ENCODE data around the gene VPS37C. TPM values are rescaled to one million over a fixed set of nuclear protein-coding genes. Genes with fewer than 3 reads are reported as not detected.

Gene VPS37C
- total RNA-seq, 1 experiment from 2014 or later: 22.9 TPM

GRCh38 chr11:61131998-61132555 is 29.1 kb downstream of the VPS37C start:
- no peak for DNase-seq
- H3K9me3 ChIP-seq: no peaks in the 10 kb centered on the region
- no peak overlapping the region for H3K4me3 ChIP-seq
- no peaks in the 10 kb centered on the region for H3K27me3 ChIP-seq
- H3K36me3 ChIP-seq: no peaks in the 10 kb centered on the region; the same call in 1 of the 2 replicates

GRCh38 chr11:61131586-61131985 is 29.6 kb downstream of the VPS37C start:
- Histone ChIP-seq H3K36me3 (no peaks in the 10 kb centered on the region; the same call in 1 of the 2 replicates), H3K27me3 (no peaks in the 10 kb centered on the region), H3K4me3 (no peak overlapping the region), H3K9me3 (no peaks in the 10 kb centered on the region)
- no peak for DNase-seq

- H3K9me3 ChIP-seq: no peaks in the 10 kb centered on the region
- no peak for DNase-seq
- H3K4me3 ChIP-seq: no peak overlapping the region
- no peaks in the 10 kb centered on the region; the same call in 1 of the 2 replicates for H3K36me3 ChIP-seq
- H3K27me3 ChIP-seq: no peaks in the 10 kb centered on the region
These were observed 30.0 kb downstream of the VPS37C start for GRCh38 chr11:61131186-61131585.

GRCh38 chr11:61129639-61130523 is 31.3 kb downstream of the VPS37C start:
- Histone ChIP-seq H3K4me3 (no peak overlapping the region), H3K9me3 (no peaks in the 10 kb centered on the region), H3K36me3 (no peaks in the 10 kb centered on the region; the same call in 1 of the 2 replicates), H3K27me3 (no peaks in the 10 kb centered on the region)
- DNase-seq: peak; percentile 84

- Histone ChIP-seq H3K9me3 (no peaks in the 10 kb centered on the region), H3K4me3 (no peak overlapping the region), H3K27me3 (no peaks in the 10 kb centered on the region), H3K36me3 (no peaks in the 10 kb centered on the region; the same call in 1 of the 2 replicates)
- DNase-seq: no peak
These were observed 32.1 kb downstream of the VPS37C start for GRCh38 chr11:61128947-61129638.

GRCh38 chr11:61127991-61128390 is 33.2 kb downstream of the VPS37C start:
- DNase-seq: no peak
- H3K4me3 ChIP-seq: no peak overlapping the region
- no peaks in the 10 kb centered on the region for H3K9me3 ChIP-seq
- no peaks in the 10 kb centered on the region; the same call in 1 of the 2 replicates for H3K36me3 ChIP-seq
- no peaks in the 10 kb centered on the region for H3K27me3 ChIP-seq

GRCh38 chr11:61126256-61126655 is 35.0 kb downstream of the VPS37C start:
- Histone ChIP-seq H3K27me3 (no peaks in the 10 kb centered on the region), H3K9me3 (no peaks in the 10 kb centered on the region), H3K36me3 (no peaks in the 10 kb centered on the region; the same call in 1 of the 2 replicates), H3K4me3 (no peak overlapping the region)
- no peak for DNase-seq

GRCh38 chr11:61125310-61125684 is 35.9 kb downstream of the VPS37C start:
- no peak for DNase-seq
- Histone ChIP-seq H3K27me3 (no peaks in the 10 kb centered on the region), H3K36me3 (no peaks in the 10 kb centered on the region; the same call in 1 of the 2 replicates), H3K9me3 (no peaks in the 10 kb centered on the region), H3K4me3 (no peak overlapping the region)

GRCh38 chr11:61124574-61125309 is 36.5 kb downstream of the VPS37C start:
- no peaks in the 10 kb centered on the region for H3K27me3 ChIP-seq
- DNase-seq: no peak
- H3K4me3 ChIP-seq: no peak overlapping the region
- no peaks in the 10 kb centered on the region; the same call in 1 of the 2 replicates for H3K36me3 ChIP-seq
- no peaks in the 10 kb centered on the region for H3K9me3 ChIP-seq

GRCh38 chr11:61123775-61124571 is 37.3 kb downstream of the VPS37C start:
- no peak overlapping the region for H3K4me3 ChIP-seq
- H3K27me3 ChIP-seq: no peaks in the 10 kb centered on the region
- H3K9me3 ChIP-seq: no peaks in the 10 kb centered on the region
- no peak for DNase-seq
- H3K36me3 ChIP-seq: no peaks in the 10 kb centered on the region; the same call in 1 of the 2 replicates

GRCh38 chr11:61122761-61123160 is 38.5 kb downstream of the VPS37C start:
- no peaks in the 10 kb centered on the region for H3K36me3 ChIP-seq
- no peak overlapping the region for H3K4me3 ChIP-seq
- no peaks in the 10 kb centered on the region for H3K9me3 ChIP-seq
- DNase-seq: no peak
- H3K27me3 ChIP-seq: no peaks in the 10 kb centered on the region

- Histone ChIP-seq H3K36me3 (no peaks in the 10 kb centered on the region), H3K27me3 (no peaks in the 10 kb centered on the region), H3K9me3 (no peaks in the 10 kb centered on the region), H3K4me3 (no peak overlapping the region)
- no peak for DNase-seq
These were observed 39.3 kb downstream of the VPS37C start for GRCh38 chr11:61121917-61122316.

- DNase-seq: no peak
- no peaks in the 10 kb centered on the region for H3K27me3 ChIP-seq
- no peak overlapping the region for H3K4me3 ChIP-seq
- H3K36me3 ChIP-seq: no peaks in the 10 kb centered on the region
- H3K9me3 ChIP-seq: no peaks in the 10 kb centered on the region
These were observed 39.9 kb downstream of the VPS37C start for GRCh38 chr11:61121192-61121831.

- no peak overlapping the region for H3K4me3 ChIP-seq
- DNase-seq: no peak
These were observed 40.5 kb downstream of the VPS37C start for GRCh38 chr11:61120706-61121191.

GRCh38 chr11:61120099-61120705 is 41.0 kb downstream of the VPS37C start:
- H3K4me3 ChIP-seq: no peak overlapping the region
- no peaks in the 10 kb centered on the region for H3K36me3 ChIP-seq
- no peaks in the 10 kb centered on the region for H3K27me3 ChIP-seq
- no peak for DNase-seq
- H3K9me3 ChIP-seq: no peaks in the 10 kb centered on the region

More at GRCh38 chr11:61120706-61121191, 40.5 kb downstream of the VPS37C start:
- Histone ChIP-seq H3K36me3 (no peaks in the 10 kb centered on the region), H3K9me3 (no peaks in the 10 kb centered on the region), H3K27me3 (no peaks in the 10 kb centered on the region)

Data from MG63 (cell line).